Loucy (cell line): ENCODE results near the gene APOO.

Experiments used
- H2AFZ ChIP-seq: fragments of 200-600 bp; sonication (generic); 2 replicates; pipeline ENCODE4 v1.6.0; 2016; ENCODE audit warnings: antibody characterized with exemption, mild to moderate bottlenecking, low read length, moderate library complexity
- H3F3A ChIP-seq: fragments of 200-600 bp; 2 replicates; pipeline ENCODE4 v1.6.0; 2016; ENCODE audit warnings: antibody characterized with exemption, low read depth, mild to moderate bottlenecking
- H3K27me3 ChIP-seq: fragments of 200-600 bp; sonication (generic); 2 replicates; pipeline ENCODE4 v1.6.1; 2014; ENCODE audit warnings: low read length, mild to moderate bottlenecking; ENCODE audit not compliant: insufficient read depth, poor library complexity, severe bottlenecking
- H3K36me3 ChIP-seq: fragments of 200-600 bp; sonication (generic); 2 replicates; pipeline ENCODE4 v1.6.1; 2016; ENCODE audit warnings: low read length; ENCODE audit not compliant: insufficient read depth
- H3K4me1 ChIP-seq: fragments of 200-600 bp; sonication (generic); 2 replicates; pipeline ENCODE4 v1.5.1; 2014; ENCODE audit warnings: low read length, mild to moderate bottlenecking; ENCODE audit not compliant: insufficient read depth, poor library complexity, severe bottlenecking
- H3K4me2 ChIP-seq: fragments of 200-600 bp; sonication (generic); 2 replicates; pipeline ENCODE4 v1.6.0; 2014; ENCODE audit warnings: antibody characterized with exemption, low read length, low read depth, mild to moderate bottlenecking; ENCODE audit not compliant: poor library complexity, severe bottlenecking
- H3K4me3 ChIP-seq: fragments of 200-600 bp; sonication (generic); 2 replicates; pipeline ENCODE4 v1.5.1; 2014; ENCODE audit warnings: low read length, mild to moderate bottlenecking, mixed read lengths; ENCODE audit not compliant: poor library complexity, severe bottlenecking
- H3K79me2 ChIP-seq: fragments of 200-600 bp; sonication (generic); 2 replicates; pipeline ENCODE4 v1.6.1; 2014; ENCODE audit warnings: low read length; ENCODE audit not compliant: insufficient read depth
- H3K9ac ChIP-seq: fragments of 200-600 bp; sonication (generic); 2 replicates; pipeline ENCODE4 v1.6.0; 2014; ENCODE audit warnings: mild to moderate bottlenecking, low read depth, low read length, moderate library complexity; ENCODE audit not compliant: poor library complexity, severe bottlenecking
- H3K9me2 ChIP-seq: fragments of 200-600 bp; sonication (generic); replicated peaks from 2 replicates; pipeline ENCODE4 v1.6.1; 2016; ENCODE audit warnings: low read depth, low read length, mixed read lengths
- H3K9me3 ChIP-seq: fragments of 200-600 bp; sonication (generic); 2 replicates; pipeline ENCODE4 v1.6.1; 2014; ENCODE audit warnings: mild to moderate bottlenecking, antibody characterized with exemption, low read length, low read depth; ENCODE audit not compliant: insufficient read depth
- H4K20me1 ChIP-seq: fragments of 200-600 bp; sonication (generic); 2 replicates; pipeline ENCODE4 v1.6.0; 2014; ENCODE audit warnings: antibody characterized with exemption, low read length, mild to moderate bottlenecking; ENCODE audit not compliant: insufficient read depth, poor library complexity, severe bottlenecking
- CTCF ChIP-seq: fragments of 200-600 bp; sonication (generic); conservative IDR thresholded peaks from 2 replicates; pipeline ENCODE4 v1.5.1; 2014; ENCODE audit warnings: mild to moderate bottlenecking, antibody characterized with exemption, low read length
- EZH2phosphoT487 ChIP-seq: fragments of 200-600 bp; IDR thresholded peaks from 2 replicates; pipeline ENCODE4 v1.6.1; 2018; ENCODE audit warnings: antibody characterized with exemption, mild to moderate bottlenecking, moderate library complexity, borderline replicate concordance

Gene APOO

DNA sequence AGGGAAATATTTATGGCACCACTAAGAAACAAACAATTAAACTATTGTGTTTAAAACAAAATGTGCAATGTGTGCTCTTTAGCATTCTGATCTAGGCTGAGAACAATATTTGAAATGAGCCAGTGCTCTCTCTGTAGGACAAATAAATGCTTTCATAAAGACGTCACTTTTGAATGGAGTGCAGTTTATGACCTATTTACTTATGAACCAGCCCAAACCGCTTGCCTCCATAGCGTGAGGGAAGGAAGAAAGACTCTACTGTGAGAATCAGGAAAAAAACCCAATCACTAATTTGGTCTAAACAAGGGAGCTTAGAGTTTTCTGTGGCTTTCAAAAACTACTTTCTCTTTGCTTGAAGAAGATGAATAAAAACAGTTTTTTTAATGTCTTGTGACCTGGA, 85.3 kb downstream of the APOO start:
- Histone ChIP-seq H2AFZ (no peak overlapping the region), H3F3A (no peaks in the 10 kb centered on the region), H4K20me1 (no peaks in the 10 kb centered on the region), H3K36me3 (no peaks in the 10 kb centered on the region), H3K9me2 (no peaks in the 10 kb centered on the region), H3K27me3 (no peaks in the 10 kb centered on the region), H3K4me2 (no peak overlapping the region), H3K4me3 (no peak overlapping the region), H3K4me1 (peaks cover under 1% of the 10 kb centered on the region), H3K9ac (no peak overlapping the region), H3K79me2 (no peaks in the 10 kb centered on the region), H3K9me3 (no peaks in the 10 kb centered on the region)
- TF ChIP-seq CTCF = no peak
- TF ChIP-seq EZH2phosphoT487 = no peak

DNA sequence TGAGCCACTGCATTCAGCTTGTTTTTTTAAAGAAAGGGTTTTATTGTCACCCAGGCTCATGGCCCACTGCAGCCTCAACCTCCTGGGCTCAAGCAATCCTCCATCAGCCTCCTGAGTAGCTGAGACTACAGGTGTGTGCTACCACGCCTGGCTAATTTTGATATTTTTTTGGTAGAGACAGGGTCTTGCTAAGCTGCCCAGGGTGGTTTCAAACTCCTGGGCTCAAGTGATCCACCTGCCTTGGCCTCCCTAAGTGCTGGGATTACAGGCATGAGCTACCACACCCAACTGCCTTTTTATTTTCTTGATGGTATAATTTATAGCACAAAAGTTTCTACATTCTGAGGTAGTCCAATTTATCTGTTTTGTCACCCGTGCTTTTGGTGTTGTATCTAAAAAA, 85.9 kb downstream of the APOO start:
- Histone ChIP-seq H3K36me3 (no peaks in the 10 kb centered on the region), H3K9ac (no peak overlapping the region), H3K79me2 (no peaks in the 10 kb centered on the region), H3K9me2 (no peaks in the 10 kb centered on the region), H3K9me3 (no peaks in the 10 kb centered on the region), H3K4me2 (no peak overlapping the region), H3K27me3 (no peaks in the 10 kb centered on the region), H3K4me3 (no peak overlapping the region), H3K4me1 (peaks cover 5% of the 10 kb centered on the region), H4K20me1 (no peaks in the 10 kb centered on the region), H3F3A (no peaks in the 10 kb centered on the region), H2AFZ (no peak overlapping the region)
- TF ChIP-seq EZH2phosphoT487 (no peak), CTCF (no peak)

DNA sequence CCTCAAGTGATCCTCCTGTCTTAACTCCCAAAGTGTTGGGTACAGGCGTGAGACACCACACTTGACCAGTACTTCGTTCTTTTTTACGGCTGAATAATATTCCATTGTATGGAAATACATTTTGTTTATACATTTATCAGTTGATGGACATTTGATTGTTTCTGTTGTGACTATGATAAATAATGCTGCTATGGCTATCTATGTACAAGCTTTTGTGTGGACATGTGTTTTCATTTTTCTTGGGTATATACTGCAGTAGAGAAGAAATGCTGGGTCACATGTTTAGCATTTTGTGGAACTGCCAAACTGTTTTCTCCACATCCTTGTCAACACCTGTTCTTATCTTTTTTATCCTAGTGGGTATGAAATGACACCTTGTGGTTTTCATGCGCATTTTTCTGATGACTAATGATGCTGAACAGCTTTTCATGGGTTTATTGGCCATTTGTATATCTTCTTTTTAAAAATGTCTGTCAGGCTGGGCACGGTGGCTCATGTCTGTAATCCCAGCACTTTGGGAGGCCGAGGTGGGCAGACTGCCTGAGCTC, 87.4 kb downstream of the APOO start:
- Histone ChIP-seq H3K4me1 (peaks cover 5% of the 10 kb centered on the region), H3K27me3 (no peaks in the 10 kb centered on the region), H3K9me2 (no peaks in the 10 kb centered on the region), H3K4me2 (no peak overlapping the region), H3K79me2 (no peaks in the 10 kb centered on the region), H3K36me3 (no peaks in the 10 kb centered on the region), H4K20me1 (no peaks in the 10 kb centered on the region), H3K9me3 (no peaks in the 10 kb centered on the region), H3K9ac (no peak overlapping the region), H3K4me3 (no peak overlapping the region), H3F3A (no peaks in the 10 kb centered on the region), H2AFZ (no peak overlapping the region)
- no peak for TF ChIP-seq EZH2phosphoT487
- TF ChIP-seq CTCF = no peak
